GM12878 (cell line): Measurements from ENCODE around the gene CCN2. TPM values are rescaled to one million over a fixed set of nuclear protein-coding genes. Genes with fewer than 3 reads are reported as not detected.

Experiments used
- ATF2 ChIP-seq: IDR thresholded peaks from 2 replicates; pipeline ENCODE4 v1.6.1; 2012; ENCODE audit warnings: low read length, inconsistent platforms
- BCLAF1 ChIP-seq: fragments of 450-650 bp; IDR thresholded peaks from 2 replicates; pipeline ENCODE4 v1.6.1; 2017; ENCODE audit warnings: antibody characterized with exemption, mild to moderate bottlenecking, moderate library complexity
- EZH2 ChIP-seq: IDR thresholded peaks from 2 replicates; pipeline ENCODE4 v1.6.1; 2012; ENCODE audit warnings: low read depth, mild to moderate bottlenecking, control low read depth, inconsistent platforms, low read length, borderline replicate concordance; ENCODE audit not compliant: control insufficient read depth
- GABPA ChIP-seq: IDR thresholded peaks from 2 replicates; pipeline ENCODE4 v1.6.1; 2014; ENCODE audit warnings: antibody characterized with exemption, low read depth, mild to moderate bottlenecking, inconsistent platforms
- HSF1 ChIP-seq: fragments of 150-350 bp; IDR thresholded peaks from 2 replicates; pipeline ENCODE4 v1.6.1; 2014; ENCODE audit warnings: mild to moderate bottlenecking, low read depth, low read length
- USF2 ChIP-seq: IDR thresholded peaks from 2 replicates; pipeline ENCODE4 v1.6.1; 2011; ENCODE audit warnings: low read depth, low read length, improper control_type of control experiment, borderline replicate concordance
- YBX1 ChIP-seq: fragments of 450-650 bp; IDR thresholded peaks from 2 replicates; pipeline ENCODE4 v1.6.1; 2016; ENCODE audit warnings: antibody characterized with exemption
- ZBTB33 ChIP-seq: fragments of 450-650 bp; IDR thresholded peaks from 2 replicates; pipeline ENCODE4 v1.6.1; 2017; ENCODE audit warnings: mild to moderate bottlenecking
- polyA plus RNA-seq, 11 experiments: library from polyadenylated mRNA; depleted of rRNA in 4 of 11; unstranded in 6 of 11; stranded (reverse) in 5 of 11; fragments of >200 nt; fragmentation: Nextera tagmentation in 4 of 11; fragmentation: Illumina TruSeq in 1 of 11; extraction: Ambion mirVana in 4 of 11; extraction: Trizol in 1 of 11; gene quantifications; 1 replicate in 1 of 11; 2 replicates in 10 of 11; pipeline versions ENCODE4 v1.2.1 to v1.2.3, GENCODE V29; 2011 to 2016; ENCODE audit warnings: inconsistent platforms in 2 of 11, missing spikeins in 2 of 11, low read depth in 1 of 11
- total RNA-seq, 4 experiments: library from RNA; depleted of rRNA in 3 of 4; stranded (reverse); fragments of >200 nt in 3 of 4; fragmentation: Illumina TruSeq in 1 of 4; extraction: Trizol in 1 of 4; gene quantifications; 2 replicates each; pipeline versions ENCODE4 v1.2.1 to v1.2.3, GENCODE V29; 2013 to 2021

Gene CCN2
- total and polyA plus RNA-seq, 10 of the 15 experiments (the other 5 are each of a cell fraction or from before 2014, with no cell fraction given) = 0.26 to 0.62 (median 0.44) TPM; not detected in 7

GRCh38 chr6:131966443-131966842 lies 15.3 kb upstream of the CCN2 start (continued):
- TF ChIP-seq ATF2 (no peak), GABPA (no peak), EZH2 (no peak), USF2 (no peak), ZBTB33 (no peak), BCLAF1 (no peak), YBX1 (no peak), HSF1 (no peak)
- TF ChIP-seq, all 136 proteins: peak for 0
